Measurements from ENCODE around the gene SLC48A1.
A peak's percentile ranks its signal among the peaks of the same experiment; 100 is the strongest.

Gene SLC48A1

DNA sequence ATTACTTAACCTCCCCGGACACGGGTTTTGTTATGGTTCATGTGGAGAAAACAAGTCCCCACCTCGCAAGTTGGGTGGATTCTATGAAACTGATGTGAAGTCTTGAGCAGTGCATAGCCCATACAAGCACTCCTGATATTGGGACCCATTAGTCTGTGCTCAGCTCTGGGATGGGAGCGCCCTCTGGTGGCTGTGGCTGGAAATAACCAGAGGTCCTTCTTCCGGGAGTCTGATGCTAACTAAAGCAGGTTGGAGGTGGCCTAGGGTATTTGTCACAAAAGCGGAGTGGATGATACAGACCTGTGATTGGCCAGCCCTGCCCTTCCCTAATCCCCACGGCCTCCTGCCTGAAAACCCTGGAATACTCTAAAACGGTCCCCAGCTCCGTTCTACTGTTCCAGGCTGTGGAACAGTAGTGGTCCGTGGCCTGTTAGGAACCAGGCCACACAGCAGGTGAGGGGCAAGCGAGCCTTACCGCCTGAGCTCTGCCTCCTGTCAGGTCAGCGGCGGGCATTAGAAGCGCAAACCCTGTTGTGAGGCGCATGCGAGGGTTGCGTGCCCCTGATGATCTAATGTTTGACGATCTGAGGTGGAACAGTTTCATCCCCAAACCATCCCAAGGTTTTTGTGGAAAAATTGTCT is 6.4 kb downstream of the SLC48A1 start:
- DNase-seq: peak; percentile 45

GRCh38 chr12:47779943-47780504 is 7.0 kb downstream of the SLC48A1 start:
- no peak for DNase-seq

DNA sequence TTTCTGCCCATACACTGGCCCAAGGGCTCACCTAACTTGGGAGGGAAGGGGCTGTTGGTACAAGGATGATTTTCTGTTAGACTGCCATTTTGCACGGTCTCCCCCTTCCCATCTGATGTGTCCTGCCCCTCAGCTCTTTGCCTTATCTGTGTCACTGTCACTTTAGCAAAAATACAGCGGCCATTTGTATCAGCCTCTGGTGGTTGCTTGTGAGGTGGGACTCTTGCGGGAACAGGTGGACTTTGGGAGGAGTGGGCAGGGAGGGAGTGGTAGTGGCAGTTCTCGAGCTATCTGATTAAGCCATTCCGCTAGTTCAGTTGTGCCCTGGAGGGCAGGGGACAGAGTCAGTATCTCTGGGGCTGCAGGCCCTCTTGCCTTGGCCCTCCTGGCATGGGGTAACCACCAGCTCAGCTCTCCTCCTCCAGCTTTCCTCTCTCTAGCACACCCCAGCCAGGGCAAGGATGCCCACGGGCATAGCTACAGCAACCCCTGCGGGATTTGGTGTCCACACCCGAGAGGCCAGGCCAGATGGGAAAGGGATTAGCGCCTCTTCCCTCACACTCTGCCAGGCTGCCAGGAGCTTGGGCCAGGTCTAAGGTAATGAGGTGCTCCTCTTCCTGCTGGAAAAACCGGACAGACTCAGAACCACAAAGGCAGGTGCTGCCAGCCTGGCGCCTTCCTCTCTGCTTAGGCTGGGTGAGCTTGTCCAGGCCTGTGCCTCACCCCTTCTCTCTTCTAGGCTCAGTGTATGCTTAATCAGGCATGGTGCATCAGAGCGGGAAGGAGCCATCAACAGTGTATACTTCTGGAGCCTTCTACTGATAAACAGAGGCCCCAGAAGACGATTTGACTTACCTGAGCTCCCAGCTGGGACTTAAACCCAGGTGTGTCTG is 8.7 kb downstream of the SLC48A1 start:
- DNase-seq: no peak

DNA sequence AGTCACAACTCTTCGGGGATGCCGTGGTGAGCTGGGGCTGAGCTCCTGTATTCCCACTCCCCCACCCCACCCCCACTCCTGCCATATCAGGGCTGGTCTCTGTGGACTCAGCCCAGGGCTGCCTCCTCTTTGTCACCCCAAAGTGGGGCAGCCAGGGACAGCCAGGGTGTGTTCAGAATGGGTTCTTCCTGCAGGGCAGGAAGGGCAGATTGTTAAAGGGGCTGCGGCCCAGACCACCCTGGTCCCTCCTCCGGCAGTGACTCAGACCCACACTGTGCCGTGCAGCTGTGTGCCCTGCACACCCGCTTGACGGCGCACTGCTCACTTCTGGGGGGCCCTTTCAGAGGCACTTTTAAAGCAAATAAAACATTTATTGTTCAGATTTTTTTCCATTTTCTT is 9.3 kb downstream of the SLC48A1 start:
- no peak for DNase-seq

- no peak for DNase-seq
These were observed 10.2 kb downstream of the SLC48A1 start for GRCh38 chr12:47783024-47783755.

- DNase-seq: no peak
These were observed 11.1 kb downstream of the SLC48A1 start for GRCh38 chr12:47783821-47784819.

GRCh38 chr12:47785036-47785886 is 12.2 kb downstream of the SLC48A1 start:
- DNase-seq: no peak

GRCh38 chr12:47785887-47786661 is 13.0 kb downstream of the SLC48A1 start:
- DNase-seq: no peak

GRCh38 chr12:47786662-47787280 is 13.7 kb downstream of the SLC48A1 start:
- DNase-seq: no peak

GRCh38 chr12:47787596-47788319 is 14.7 kb downstream of the SLC48A1 start:
- DNase-seq: no peak

- DNase-seq: no peak
These were observed 16.1 kb downstream of the SLC48A1 start for GRCh38 chr12:47789141-47789540.

GRCh38 chr12:47789712-47790489 is 16.9 kb downstream of the SLC48A1 start:
- DNase-seq: no peak

DNA sequence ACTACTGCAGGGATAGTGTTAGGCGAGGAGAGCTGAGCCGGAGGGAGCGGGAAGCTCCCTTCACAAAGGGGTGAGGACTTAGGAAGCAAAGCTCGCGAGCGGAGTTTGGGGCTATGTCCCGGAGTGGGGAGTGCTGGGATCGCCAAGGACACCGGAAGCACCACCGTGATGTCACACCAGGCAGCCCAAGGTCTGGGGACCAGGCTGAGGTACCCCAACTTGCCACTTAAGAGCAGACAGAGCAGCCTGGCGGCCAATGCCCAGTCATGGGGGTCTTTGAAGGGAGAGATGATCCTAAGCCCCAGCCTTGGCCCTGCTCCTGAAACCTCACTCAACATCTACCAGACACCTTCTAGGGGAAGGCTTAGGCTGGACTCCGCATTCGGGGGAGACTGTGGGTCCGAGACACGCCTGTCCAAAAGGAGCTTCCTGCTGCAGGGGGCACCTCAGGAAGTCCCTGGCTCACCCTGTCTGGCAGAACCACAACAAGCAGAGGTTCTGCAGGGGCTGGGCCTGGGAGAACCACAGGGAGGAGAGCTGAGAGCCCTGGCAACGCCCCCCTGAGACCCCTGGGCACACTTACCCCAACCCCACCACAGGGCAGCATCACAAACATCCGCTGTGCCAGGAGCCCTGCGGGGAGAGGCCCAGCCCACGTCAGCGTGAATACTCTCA is 17.8 kb downstream of the SLC48A1 start:
- DNase-seq: no peak

DNA sequence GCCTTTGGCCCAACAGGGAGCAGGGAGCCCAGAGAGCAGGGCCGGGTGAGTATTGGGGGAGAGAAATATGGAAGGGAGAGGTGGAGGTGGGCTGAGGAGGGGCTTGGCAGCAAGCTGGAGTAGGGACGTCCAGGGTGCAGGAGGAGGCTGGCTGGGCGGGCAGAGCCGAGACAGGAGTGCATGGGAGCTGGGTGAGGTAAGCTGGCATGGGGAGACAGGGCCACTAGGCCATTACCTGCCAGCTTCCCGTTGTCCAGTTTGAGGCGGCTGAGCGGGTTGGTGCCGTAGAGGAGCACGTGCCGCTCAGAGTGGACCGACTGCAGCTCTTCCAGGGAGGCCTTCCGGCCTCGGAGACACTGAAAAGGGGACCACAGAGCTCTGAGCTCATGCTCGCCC is 18.3 kb downstream of the SLC48A1 start:
- DNase-seq: no peak

DNA sequence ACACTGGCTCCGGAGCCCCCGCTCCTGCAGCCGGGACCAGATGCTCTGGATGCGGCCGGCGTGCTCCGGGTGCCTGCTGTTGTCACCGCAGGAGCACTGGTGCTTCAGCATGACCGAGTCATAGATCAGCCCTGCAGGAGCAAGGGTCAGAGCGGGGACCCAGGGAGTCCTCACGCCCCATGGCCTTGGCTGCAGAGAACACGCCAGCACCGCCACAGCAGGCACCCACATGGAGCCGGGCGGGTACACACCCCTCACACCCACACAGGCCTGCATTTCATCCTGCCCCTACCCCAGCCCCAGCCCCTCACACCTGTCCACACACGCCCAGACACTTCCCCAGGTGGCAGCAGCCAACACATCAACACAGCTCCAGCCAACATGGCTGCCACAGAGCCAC is 18.8 kb downstream of the SLC48A1 start:
- no peak for DNase-seq

GRCh38 chr12:47793015-47793681 is 20.1 kb downstream of the SLC48A1 start:
- DNase-seq: no peak

DNA sequence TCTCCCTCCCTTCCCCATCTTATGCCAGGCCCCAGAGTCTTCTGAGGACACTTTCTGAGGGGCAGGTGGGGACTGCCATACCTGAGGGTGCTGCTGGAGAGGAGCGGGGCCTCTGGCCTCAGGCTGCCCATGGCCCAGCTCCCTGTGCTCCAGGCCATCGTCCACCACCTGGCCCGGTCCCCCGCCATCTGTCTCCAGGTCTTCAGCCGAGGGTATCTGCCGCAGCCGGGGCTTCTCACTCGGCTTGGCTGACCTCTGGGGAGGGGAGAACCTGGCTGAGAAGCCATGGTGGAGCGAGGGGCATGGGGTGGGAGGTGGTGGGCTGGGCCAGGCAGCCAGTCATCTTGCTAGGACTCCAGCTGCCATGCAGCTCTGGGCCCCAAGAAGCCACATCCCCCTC is 21.6 kb downstream of the SLC48A1 start:
- DNase-seq: no peak
